ENCODE data around the gene EFHB.
A peak's percentile ranks its signal among the peaks of the same experiment; 100 is the strongest.
"Not testable (repeated sequence)": the region's sequence is repeated elsewhere in the genome, so short reads cannot be mapped to it uniquely, and the experiment has no call there.

The EFHB gene

GRCh38 chr3:19920401-19921080, 13.5 kb downstream of the EFHB start:
- no peak for DNase-seq

- DNase-seq: no peak
Measured at GRCh38 chr3:19917167-19917566, 16.9 kb downstream of the EFHB start.

- no peak for DNase-seq
Measured at GRCh38 chr3:19911452-19911851, 22.6 kb downstream of the EFHB start.

- DNase-seq: no peak
Measured at GRCh38 chr3:19907523-19907922, 26.5 kb downstream of the EFHB start.

- no peak for DNase-seq
Measured at GRCh38 chr3:19903649-19904048, 30.4 kb downstream of the EFHB start.

- DNase-seq: no peak
Measured at GRCh38 chr3:19901918-19902317, 32.1 kb downstream of the EFHB start.

GRCh38 chr3:19901337-19901736, 32.7 kb downstream of the EFHB start:
- no peak for DNase-seq

GRCh38 chr3:19899833-19900232, 34.2 kb downstream of the EFHB start:
- DNase-seq: not testable (repeated sequence)

GRCh38 chr3:19899264-19899663, 34.8 kb downstream of the EFHB start:
- no peak for DNase-seq

GRCh38 chr3:19898721-19899120, 35.3 kb downstream of the EFHB start:
- DNase-seq: no peak

GRCh38 chr3:19891740-19892139, 42.3 kb downstream of the EFHB start:
- no peak for DNase-seq

GRCh38 chr3:19888428-19889152, 45.4 kb downstream of the EFHB start:
- DNase-seq: no peak

GRCh38 chr3:19887122-19887521, 46.9 kb downstream of the EFHB start:
- DNase-seq: not testable (repeated sequence)

GRCh38 chr3:19886404-19886803, 47.6 kb downstream of the EFHB start:
- DNase-seq: no peak

GRCh38 chr3:19885468-19885867, 48.5 kb downstream of the EFHB start:
- DNase-seq: peak; percentile 21

- no peak for DNase-seq
Measured at GRCh38 chr3:19881852-19882251, 52.2 kb downstream of the EFHB start.

GRCh38 chr3:19881036-19881435, 53.0 kb downstream of the EFHB start:
- DNase-seq: no peak

GRCh38 chr3:19877656-19878055, 56.4 kb downstream of the EFHB start:
- no peak for DNase-seq

GRCh38 chr3:19866751-19867347, 67.2 kb downstream of the EFHB start:
- DNase-seq: no peak

- DNase-seq: not testable (repeated sequence)
Measured at GRCh38 chr3:19855318-19855717, 78.7 kb downstream of the EFHB start.

- DNase-seq: not testable (repeated sequence)
Measured at GRCh38 chr3:19846609-19847008, 87.4 kb downstream of the EFHB start.

Measured in 8988T (cell line).